ENCODE measurements around the gene CDH19. TPM values are rescaled to one million over a fixed set of nuclear protein-coding genes. Genes with fewer than 3 reads are reported as not detected.

CDH19 gene, protein sequence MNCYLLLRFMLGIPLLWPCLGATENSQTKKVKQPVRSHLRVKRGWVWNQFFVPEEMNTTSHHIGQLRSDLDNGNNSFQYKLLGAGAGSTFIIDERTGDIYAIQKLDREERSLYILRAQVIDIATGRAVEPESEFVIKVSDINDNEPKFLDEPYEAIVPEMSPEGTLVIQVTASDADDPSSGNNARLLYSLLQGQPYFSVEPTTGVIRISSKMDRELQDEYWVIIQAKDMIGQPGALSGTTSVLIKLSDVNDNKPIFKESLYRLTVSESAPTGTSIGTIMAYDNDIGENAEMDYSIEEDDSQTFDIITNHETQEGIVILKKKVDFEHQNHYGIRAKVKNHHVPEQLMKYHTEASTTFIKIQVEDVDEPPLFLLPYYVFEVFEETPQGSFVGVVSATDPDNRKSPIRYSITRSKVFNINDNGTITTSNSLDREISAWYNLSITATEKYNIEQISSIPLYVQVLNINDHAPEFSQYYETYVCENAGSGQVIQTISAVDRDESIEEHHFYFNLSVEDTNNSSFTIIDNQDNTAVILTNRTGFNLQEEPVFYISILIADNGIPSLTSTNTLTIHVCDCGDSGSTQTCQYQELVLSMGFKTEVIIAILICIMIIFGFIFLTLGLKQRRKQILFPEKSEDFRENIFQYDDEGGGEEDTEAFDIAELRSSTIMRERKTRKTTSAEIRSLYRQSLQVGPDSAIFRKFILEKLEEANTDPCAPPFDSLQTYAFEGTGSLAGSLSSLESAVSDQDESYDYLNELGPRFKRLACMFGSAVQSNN
- polyA plus RNA-seq (2013, experiment 1 of 2; ENCODE audit: insufficient read length): not detected
- polyA plus RNA-seq (2013, experiment 2 of 2; ENCODE audit: insufficient read length): 0.06 TPM

GRCh38 chr18:66603941-66604627 lies at the start of gene CDH19:
Gene CDH19, minus strand, starts transcription at chr18:66604090. Its CDS starts 31,886 bp downstream, at chr18:66572204.
- DNase-seq: no peak

- no peak for DNase-seq
Observed at GRCh38 chr18:66647671-66648070, 43.8 kb upstream of the CDH19 start.

DNA sequence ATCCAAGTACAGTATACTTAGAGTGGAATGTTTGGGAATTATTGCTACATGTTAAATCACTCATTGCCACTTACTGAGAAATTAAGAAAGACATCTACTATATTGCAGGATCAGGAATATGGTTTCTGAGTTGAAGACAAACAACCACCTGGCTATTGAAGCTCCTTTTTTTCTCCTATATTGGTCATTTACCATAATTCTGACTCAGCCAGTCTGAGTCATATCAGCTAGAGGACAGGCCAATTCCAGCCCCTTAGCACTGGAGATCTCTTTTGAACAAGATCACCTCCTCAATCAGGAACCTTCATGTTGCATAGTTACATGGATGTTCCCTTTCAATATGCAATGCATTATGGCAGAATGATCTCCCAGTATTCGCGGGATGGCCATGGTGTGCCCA lies 42.7 kb upstream of the CDH19 start:
- peak; percentile 39 for DNase-seq

DNA sequence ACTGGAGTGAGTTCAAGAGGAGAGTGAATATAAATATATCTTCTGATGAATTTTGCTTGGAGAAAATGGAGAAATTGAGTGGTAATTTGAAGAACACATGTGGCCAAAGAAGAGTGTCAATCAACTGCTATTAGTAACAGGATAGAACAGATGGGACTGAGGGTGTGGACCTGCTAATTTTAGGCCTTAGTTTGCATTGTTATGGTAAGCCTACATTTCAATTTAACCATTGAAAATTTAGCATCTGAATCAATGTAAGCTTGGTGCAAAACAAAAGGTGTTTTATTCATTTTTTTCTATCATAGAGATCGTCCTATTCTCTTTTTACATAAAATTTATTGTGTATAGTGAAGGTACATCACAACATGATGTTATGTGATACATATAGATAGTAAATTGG lies 42.1 kb upstream of the CDH19 start:
- no peak for DNase-seq

- DNase-seq: no peak
Observed at GRCh38 chr18:66641056-66641455, 37.2 kb upstream of the CDH19 start.

GRCh38 chr18:66640431-66640830 lies 36.5 kb upstream of the CDH19 start:
- DNase-seq: no peak

DNA sequence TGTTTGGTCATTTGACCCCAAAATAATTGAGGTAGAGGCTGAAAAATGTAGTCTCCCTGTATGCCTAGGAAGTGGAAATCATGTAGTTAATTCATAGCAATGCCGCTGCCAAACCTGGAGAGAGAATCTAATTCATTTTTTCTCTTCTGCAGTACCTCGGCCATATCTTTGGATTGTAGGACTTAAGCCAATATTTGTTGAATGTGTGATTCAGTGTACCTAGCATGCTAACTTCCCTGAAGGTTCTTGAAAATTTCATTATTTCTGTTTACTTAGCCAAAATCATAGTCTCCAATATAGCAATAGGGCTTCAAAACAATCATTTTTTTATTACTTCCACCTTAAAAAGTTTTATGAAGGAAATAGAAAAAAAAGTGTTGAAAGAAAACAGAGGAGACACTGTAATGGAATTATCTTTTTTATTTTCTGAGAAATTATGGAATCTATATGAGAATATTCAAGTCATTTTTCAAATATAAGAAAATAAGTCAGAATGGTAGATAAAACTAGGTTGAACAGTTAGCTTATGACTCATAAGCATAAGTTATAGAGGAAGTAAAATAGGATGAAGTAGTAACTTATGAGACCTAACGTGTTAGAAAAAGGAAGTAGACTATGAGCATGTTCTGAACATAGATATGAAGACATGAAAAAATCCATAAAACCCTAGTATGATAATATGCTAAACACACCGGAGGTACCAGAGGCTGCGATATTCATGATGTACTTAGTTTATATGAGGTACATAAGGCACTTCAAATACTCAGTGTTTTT lies 35.2 kb upstream of the CDH19 start:
- no peak for DNase-seq

- DNase-seq: no peak
Observed at GRCh38 chr18:66635342-66635741, 31.5 kb upstream of the CDH19 start.

DNA sequence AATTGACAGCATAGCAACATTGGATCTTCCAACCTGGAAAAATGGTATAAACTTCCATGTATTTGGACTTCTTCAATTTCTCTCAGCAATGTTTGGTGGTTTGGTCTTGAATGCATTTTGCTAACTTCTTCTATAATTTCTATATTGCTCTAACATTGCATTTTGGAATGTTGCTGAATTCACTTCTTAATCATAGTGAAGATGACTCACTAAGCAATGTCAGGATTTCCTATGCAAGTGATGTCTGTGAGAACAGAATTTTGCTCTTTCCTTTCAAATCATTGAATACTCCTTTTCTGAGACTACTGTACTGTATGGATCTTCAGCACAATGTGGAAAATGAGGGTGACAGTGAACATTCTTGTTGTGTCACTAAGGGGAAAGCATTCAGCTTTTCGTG lies 28.9 kb upstream of the CDH19 start:
- peak; percentile 50 for DNase-seq

DNA sequence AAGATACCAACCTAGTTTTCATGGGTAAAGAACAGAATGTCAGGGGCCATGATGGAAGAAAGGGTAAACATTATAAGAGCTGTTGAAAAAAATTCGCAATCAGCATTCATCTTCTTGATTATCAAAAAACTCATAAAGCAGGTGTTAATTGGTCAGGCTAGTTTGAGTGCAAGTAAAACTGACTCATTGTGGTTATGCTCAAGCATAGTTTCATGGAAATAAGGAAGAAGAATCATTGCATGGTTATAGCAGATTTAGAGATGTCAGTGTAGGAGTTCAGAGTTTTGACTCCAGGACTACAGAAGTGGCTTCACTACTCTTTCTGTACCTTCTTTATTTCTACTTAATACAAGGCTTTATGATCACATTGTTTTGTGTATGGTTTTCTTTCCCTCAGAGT lies 26.9 kb upstream of the CDH19 start:
- DNase-seq: no peak

- DNase-seq: no peak
Observed at GRCh38 chr18:66623821-66624220, 19.9 kb upstream of the CDH19 start.

DNA sequence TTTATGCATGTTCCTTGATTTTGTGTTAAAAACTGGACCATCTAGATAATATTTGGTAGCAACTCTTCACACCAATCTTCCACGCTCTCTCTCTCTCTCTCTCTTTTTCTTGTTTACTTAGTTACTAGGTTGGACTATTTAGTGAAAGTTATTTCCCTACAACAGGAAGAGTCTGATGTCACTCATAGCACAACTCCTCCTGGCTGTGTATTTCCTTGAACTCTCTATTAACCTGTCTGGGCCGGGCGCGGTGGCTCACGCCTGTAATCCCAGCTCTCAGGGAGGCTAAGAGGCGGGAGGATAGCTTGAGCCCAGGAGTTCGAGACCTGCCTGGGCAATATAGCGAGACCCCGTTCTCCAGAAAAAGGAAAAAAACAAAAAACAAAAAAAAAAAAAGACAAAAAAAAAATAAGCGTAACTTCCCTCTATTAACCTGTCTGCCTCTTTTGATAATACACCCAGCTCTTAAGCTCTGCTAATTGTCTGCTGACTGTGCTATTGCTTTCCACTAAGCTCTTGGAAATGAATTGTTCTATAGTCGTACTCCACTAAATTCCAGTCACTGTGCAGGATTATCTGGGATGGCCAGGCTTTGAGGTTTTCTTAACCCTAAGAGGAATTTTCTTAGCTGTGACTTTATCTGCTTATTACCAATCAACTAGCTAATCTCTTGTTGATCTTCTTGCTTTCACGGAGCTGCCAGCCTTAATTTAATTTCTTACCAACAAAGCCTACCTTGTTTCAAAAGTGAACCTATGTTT lies 18.1 kb upstream of the CDH19 start:
- DNase-seq: no peak

GRCh38 chr18:66616523-66616983 lies 12.7 kb upstream of the CDH19 start:
- DNase-seq: peak; percentile 10

DNA sequence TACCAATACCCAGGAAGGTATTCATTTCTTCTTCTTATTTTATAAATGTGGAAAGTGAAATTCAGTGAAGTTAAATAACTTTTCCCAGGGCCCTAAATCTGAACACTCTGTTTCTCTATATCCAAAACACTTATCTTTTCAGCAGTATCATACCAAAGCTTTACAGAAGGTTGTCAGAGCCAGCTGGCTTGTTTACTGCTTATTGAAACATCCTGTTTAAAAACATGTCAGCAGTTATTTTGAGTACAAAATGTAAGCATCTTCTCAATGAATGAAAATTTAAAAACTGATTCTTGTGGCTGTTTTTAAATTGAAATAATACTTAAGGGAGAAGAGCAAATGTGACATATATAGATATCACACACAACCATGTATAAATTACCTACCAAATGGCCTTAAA lies 11.3 kb upstream of the CDH19 start:
- DNase-seq: no peak

- DNase-seq: no peak
Observed at GRCh38 chr18:66607632-66608031, 3.7 kb upstream of the CDH19 start.

GRCh38 chr18:66601649-66602048 lies 2.2 kb downstream of the CDH19 start:
- DNase-seq: no peak

DNA sequence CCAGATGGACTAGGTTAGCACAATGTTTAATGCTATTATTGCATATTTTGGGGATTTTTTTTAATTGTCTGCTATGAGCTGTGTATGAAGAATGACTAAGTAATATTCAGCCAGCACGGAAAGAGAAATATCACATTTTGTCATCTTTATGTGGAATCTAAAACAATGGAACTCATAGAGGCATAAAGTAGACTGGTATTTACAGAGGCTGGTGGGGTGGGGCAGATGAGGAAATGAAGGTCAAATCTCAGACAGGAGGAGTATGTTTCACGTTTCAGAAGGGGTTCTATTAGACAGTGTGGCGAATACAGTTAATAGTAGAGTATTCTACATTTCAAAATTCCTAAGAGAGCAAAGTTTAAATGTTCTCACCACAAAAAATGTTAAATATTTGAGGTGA lies 4.7 kb downstream of the CDH19 start:
- peak; percentile 2 for DNase-seq

GRCh38 chr18:66587430-66587829 lies 16.5 kb downstream of the CDH19 start:
- DNase-seq: no peak

DNA sequence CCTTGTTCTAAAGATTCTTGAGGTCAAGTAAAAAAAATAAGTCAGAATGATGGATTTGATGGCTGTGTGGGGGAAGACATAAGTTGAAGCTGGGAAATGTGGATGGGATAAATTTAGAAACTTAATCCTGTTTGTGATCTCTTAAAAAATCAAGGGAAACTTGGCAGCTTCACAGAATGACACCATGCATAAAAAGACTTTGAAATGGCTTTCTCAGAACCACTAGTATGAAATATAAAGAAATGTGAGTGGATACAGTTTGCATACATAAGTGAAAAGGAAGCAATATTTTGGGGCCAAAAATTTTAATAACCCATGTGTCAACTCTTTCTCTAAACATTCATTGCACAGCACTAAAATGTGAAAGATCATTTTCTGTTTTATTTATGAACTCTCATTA lies 21.7 kb downstream of the CDH19 start:
- peak; percentile 22 for DNase-seq

DNA sequence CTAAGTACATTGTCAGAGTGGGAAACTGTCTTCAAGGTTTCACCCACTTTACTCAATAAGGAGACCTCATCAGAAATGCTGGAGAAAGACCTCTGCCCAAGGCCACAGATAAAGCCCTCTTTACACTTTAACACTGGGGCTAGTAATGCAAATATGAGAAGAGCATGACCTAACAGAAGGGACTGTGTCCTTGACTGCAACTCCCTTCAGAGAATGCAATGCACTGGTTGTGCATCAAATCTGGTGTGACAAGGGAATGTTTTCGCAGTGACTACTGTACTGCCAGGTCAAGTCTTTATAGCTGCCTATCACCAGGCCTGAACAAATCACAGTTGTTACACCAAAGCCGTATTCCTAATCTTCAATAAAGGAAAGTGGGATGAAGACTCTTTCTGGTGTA lies 28.6 kb downstream of the CDH19 start:
- no peak for DNase-seq

DNA sequence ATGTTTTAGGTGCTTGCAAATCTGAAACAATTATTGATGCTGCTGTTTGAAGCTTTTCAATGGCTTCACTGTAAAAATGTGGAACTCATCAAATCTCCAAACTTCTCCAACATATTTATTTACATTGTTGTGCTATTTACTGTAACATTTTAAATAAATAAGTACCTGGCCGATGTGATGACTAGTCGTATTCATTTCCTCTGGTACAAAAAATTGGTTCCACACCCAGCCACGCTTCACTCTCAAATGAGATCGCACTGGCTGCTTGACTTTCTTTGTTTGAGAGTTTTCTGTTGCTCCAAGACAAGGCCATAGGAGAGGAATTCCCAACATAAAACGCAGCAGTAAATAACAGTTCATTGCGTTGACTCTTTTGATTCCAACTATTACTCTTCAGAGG lies 32.0 kb downstream of the CDH19 start:
- no peak for DNase-seq

DNA sequence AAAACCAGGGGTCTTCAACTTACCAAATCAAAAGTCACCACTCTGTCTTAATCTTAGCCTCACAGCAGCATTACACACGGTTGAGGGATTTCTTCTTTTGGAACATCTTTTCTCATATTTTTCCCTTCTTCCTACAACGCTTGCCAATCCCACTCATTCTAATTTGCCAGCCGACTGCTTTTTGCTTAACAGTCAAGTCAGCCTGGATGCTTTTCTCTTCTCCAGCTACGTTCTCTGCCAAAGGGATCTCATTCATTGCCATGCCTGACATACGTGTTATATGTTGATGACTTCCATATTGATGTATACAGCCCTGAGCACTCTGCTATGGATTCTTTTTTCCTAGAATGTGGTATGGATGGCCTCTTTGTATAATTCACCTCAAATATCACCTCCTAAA lies 37.3 kb downstream of the CDH19 start:
- no peak for DNase-seq

Data from fibroblast of skin of abdomen (primary cell).